ENCODE results near the gene SLC35D1.
"Not testable (repeated sequence)": the region's sequence is repeated elsewhere in the genome, so short reads cannot be mapped to it uniquely, and the experiment has no call there.

The SLC35D1 gene

DNA sequence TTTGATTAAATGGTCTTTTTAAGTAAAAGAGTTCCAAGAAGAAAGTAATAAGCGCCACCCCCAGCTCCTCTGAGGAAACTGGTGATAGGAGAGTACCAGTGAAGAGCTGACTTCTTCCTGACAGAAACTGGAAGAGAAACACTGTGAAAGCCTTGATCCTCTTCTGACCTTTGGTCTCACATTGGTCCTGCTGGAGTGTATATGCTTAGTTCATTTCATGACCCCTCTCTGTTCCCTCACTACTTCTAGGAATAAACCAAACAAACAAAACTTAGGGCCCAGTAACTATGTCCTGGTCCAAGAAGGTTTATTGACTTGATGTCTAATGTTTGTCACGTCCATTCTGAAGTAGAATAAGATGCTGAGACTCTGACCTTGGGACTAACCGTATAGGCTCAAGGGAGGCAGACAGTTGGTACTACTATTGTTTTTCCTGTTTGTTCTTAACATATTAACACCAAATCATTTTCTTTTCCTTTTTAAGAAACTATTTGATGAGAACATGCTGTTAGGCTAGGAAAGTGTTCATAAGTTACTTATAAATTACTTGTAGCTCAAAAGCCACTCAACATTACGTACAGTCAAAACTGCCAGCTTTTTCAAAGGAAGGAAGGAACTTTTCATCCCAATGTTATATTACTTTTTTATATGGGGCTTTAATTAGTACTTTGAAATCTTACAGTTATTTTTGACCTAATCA lies 71.2 kb downstream of the SLC35D1 start:
- no peak for DNase-seq

DNA sequence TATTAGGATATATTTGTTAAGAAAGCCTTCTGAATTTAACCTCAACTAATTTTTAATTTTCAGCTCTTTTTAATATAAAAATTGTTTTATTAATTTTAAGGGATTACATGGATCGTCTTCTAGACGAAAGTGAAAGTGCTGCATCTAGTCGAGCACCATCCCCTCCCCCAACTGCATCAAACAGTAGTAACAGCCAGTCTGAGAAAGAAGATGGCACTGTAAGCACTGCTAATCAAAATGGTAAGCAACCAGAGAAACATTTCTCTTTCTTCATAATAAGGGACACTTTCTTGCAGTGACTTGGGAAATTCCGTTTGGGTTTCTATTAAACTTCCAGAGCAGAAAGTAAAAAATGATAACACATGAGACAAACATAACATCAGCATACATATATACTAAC lies 72.3 kb downstream of the SLC35D1 start:
- DNase-seq: peak in 1 of 2 donors; percentile 62

DNA sequence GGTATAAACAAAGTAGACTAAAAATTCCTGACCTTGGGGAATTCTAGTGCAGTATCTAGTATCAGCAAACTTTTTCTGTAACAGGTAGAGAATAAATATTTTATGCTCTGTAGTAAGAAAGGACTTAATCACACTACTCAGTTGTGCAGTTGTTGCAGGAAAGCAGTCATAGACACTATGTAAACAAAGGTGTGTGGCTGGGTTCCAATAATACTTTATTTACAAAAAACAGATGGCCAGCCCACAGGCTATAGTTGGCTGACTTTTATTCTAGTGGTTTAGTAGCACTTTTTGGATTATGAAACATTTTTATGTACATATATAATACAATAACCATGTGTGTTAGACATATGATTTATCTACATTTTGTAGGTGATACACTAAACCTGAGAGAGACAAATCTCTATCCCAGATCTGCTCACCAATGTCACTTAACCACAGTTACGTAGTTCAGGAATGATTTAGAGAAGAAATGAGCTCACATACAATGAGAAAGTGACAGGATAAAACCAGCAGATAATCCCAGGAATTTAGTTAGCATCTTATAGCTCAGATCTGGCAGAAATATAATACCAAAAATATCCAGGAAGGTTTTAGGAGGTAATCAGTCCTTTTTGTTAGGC lies 73.1 kb downstream of the SLC35D1 start:
- no peak for DNase-seq

DNA sequence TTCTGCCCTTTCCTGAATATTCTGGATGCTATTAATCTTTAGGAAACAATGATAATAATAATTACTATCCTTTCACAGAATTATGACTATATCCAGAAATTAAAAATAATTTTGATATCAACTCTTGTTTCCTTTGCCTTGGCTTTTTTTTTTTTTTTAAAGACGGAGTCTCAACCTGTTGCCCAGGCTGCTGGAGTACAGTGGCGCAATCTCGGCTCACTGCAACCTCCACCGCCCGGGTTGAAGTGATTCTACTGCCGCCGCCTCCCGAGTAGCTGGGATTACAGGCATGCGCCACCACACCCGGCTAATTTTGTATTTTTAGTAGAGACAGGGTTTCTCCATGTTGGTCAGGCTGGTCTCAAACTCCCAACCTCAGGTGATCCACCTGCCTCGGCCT lies 74.3 kb downstream of the SLC35D1 start:
- not testable (repeated sequence) for DNase-seq

DNA sequence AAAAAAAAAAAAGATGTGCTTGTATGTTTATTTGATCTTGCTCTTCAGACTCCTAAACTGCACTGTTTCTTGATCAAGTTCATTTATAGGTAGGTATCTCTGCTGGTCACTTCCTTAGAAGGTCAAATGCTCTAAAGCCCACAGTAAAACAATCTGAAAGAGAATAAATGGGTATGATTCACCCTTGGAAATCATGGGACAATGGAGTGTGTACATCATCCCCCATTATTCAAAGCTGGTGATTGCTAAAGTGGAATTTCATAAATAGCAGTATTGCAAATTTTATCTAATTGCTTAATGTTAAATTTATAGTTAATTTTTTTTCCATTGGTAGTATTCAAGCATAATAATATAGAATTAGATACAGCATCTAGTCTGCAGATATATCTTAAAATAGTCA lies 75.7 kb downstream of the SLC35D1 start:
- DNase-seq: no peak

DNA sequence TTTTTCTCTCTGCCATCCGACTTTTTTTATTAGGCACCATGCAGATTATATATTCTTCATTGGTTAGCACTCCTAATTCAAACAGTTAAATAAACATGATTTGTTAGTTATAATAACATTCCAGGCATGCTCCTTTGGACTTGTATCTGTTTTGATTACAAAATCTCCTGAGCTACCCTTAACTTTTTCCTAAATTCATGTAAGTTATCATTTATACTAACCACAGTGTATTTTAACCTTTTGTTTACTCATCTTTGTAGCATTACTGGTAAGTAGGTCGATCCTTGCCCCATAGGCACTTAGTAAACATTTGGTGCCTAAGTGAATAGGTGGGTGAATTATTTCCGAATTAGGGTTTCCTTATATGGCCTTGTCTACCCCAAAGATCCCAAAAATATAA lies 85.4 kb downstream of the SLC35D1 start:
- no peak for DNase-seq

DNA sequence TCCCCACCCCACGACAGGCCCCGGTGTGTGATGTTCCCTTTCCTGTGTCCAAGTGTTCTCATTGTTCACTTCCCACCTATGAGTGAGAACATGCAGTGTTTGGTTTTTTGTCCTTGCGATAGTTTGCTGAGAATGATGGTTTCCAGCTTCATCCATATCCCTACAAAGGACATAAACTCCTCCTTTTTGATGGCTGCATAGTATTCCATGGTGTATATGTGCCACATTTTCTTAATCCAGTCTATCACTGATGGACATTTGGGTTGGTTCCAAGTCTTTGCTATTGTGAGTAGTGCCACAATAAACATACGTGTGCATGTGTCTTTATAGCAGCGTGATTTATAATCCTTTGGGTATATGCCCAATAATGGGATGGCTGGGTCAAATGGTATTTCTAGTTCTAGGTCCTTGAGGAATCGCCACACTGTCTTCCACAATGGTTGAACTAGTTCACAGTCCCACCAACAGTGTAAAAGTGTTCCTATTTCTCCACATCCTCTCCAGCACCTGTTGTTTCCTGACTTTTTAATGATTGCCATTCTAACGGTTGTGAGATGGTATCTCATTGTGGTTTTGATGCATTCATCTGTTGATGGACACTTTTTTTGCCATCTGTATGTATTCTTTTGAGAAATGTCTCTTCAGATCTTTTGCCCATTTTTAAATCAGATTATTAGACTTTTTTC lies 87.6 kb downstream of the SLC35D1 start:
- DNase-seq: not testable (repeated sequence)

DNA sequence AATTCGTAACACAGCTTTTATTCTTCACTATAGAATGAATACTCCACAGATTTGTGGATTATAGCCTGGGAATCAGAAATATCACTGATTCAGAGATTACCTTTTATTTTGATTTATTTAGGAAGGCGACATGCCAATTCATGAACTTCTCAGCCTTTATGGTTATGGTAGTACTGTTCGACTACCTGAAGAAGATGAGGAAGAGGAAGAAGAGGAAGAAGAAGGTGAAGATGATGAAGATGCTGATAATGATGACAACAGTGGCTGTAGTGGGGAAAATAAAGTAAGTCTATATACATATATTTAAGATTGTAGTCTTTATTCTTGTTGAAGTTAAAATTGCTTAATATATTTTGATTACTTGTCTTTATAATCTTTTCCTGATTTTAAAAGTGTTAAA lies 96.0 kb downstream of the SLC35D1 start:
- DNase-seq: no peak

DNA sequence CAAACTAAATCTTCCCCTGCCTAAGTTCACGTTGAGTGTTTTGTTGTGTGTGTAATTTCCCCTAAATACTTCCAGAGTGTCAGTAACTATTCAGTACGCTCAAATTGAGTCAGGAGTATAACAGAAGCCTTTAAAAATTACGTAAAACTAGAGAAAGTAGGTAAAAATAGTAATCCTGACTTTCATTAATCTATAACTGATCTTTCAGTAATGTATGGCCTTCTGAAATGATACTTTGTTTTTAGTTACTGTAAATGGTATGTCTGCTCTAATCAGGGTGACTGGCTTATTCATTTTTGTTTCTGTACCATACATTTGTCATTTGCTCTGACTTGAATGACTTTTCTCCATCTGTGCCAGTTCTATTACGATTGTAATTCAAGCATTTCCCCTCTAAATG lies 99.7 kb downstream of the SLC35D1 start:
- DNase-seq: no peak

DNA sequence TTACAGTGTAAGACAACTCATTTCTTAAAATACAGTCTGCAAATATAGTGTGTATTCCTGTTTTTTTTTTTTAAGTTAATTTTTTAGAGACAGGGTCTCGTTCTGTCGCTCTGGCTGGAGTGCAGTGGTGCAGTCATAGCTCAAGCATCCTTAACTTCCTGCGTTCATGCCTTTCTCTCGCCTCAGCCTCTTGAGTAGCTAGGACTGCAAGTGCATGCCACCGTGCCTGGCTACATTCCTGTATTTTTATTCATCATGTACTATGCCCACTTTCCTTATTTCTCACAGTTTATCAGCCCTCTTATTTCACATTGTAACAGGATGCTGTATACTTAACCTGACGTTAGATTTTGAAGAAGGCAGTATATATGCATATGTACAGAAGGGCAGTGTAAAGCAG lies 102.4 kb downstream of the SLC35D1 start:
- DNase-seq: no peak
